RWPE2 (cell line): Measurements from ENCODE around the gene PTPRQ.
"Not testable (repeated sequence)": the region's sequence is repeated elsewhere in the genome, so short reads cannot be mapped to it uniquely, and the experiment has no call there.

ENCODE experiments used
- ATAC-seq: fragments of 200-7000 bp; cut with Tn5 transposase; 3 replicates; pipeline ENCODE4 v1.9.1; 2021; ENCODE audit warnings: low read depth
- DNase-seq: peaks from one replicate; pipeline ENCODE4 v3.0.0-alpha.2; 2020; ENCODE audit warnings: low spot score
- H3K27ac ChIP-seq: fragments of 450-650 bp; 2 replicates; pipeline ENCODE4 v1.5.1; 2017; ENCODE audit warnings: mild to moderate bottlenecking; ENCODE audit not compliant: poor library complexity, severe bottlenecking
- H3K27me3 ChIP-seq: fragments of 250-450 bp; sonication (Bioruptor Pico); 2 replicates; pipeline ENCODE4 v1.5.1; 2021; ENCODE audit warnings: mild to moderate bottlenecking, moderate library complexity; ENCODE audit not compliant: insufficient read depth, poor library complexity, severe bottlenecking
- H3K36me3 ChIP-seq: fragments of 250-450 bp; sonication (Bioruptor Pico); 2 replicates; pipeline ENCODE4 v1.5.1; 2020; ENCODE audit warnings: low read depth, mild to moderate bottlenecking, moderate library complexity
- H3K4me1 ChIP-seq: fragments of 250-450 bp; sonication (Bioruptor Pico); 2 replicates; pipeline ENCODE4 v1.5.1; 2021; ENCODE audit warnings: mild to moderate bottlenecking, moderate library complexity; ENCODE audit not compliant: insufficient read depth, poor library complexity, severe bottlenecking
- H3K4me3 ChIP-seq: fragments of 250-450 bp; sonication (Bioruptor Pico); 2 replicates; pipeline ENCODE4 v1.5.1; 2021; ENCODE audit warnings: mild to moderate bottlenecking, moderate library complexity; ENCODE audit not compliant: severe bottlenecking
- H3K9me3 ChIP-seq: fragments of 250-450 bp; sonication (Bioruptor Pico); 2 replicates; pipeline ENCODE4 v1.5.1; 2021; ENCODE audit warnings: mild to moderate bottlenecking, moderate library complexity; ENCODE audit not compliant: severe bottlenecking
- TF ChIP-seq, protein P1 (sequence below): fragments of 450-650 bp; IDR thresholded peaks from one replicate; pipeline ENCODE4 v1.5.1; 2017; ENCODE audit warnings: mild to moderate bottlenecking, moderate library complexity; ENCODE audit not compliant: poor library complexity, severe bottlenecking

PTPRQ gene

DNA sequence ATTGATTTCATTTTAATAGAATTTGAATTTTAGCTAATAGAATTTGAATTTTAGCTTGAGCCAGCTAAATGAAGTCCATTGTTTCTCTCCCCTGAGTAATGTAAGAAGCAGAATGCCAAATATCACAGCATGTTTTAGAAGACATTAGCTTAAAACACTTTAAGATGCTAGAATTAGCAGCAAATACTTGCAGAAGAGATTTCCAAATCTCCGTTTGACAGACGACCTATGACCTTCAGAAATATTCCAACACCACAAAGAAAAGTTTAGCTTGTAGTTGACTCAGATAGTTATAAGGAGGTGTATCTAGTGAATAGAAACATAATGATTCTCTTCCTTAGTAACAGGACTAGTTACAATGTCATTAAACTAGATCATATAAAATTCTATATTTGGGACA lies 211.7 kb downstream of the PTPRQ start:
- Histone ChIP-seq H3K9me3 (no peaks in the 10 kb centered on the region), H3K4me3 (no peak overlapping the region), H3K27me3 (no peaks in the 10 kb centered on the region), H3K36me3 (no peaks in the 10 kb centered on the region), H3K27ac (no peak overlapping the region), H3K4me1 (no peaks in the 10 kb centered on the region)
- no peak for ATAC-seq
- TF ChIP-seq, protein P1, sequence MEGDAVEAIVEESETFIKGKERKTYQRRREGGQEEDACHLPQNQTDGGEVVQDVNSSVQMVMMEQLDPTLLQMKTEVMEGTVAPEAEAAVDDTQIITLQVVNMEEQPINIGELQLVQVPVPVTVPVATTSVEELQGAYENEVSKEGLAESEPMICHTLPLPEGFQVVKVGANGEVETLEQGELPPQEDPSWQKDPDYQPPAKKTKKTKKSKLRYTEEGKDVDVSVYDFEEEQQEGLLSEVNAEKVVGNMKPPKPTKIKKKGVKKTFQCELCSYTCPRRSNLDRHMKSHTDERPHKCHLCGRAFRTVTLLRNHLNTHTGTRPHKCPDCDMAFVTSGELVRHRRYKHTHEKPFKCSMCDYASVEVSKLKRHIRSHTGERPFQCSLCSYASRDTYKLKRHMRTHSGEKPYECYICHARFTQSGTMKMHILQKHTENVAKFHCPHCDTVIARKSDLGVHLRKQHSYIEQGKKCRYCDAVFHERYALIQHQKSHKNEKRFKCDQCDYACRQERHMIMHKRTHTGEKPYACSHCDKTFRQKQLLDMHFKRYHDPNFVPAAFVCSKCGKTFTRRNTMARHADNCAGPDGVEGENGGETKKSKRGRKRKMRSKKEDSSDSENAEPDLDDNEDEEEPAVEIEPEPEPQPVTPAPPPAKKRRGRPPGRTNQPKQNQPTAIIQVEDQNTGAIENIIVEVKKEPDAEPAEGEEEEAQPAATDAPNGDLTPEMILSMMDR = no peak
- no peak for DNase-seq

DNA sequence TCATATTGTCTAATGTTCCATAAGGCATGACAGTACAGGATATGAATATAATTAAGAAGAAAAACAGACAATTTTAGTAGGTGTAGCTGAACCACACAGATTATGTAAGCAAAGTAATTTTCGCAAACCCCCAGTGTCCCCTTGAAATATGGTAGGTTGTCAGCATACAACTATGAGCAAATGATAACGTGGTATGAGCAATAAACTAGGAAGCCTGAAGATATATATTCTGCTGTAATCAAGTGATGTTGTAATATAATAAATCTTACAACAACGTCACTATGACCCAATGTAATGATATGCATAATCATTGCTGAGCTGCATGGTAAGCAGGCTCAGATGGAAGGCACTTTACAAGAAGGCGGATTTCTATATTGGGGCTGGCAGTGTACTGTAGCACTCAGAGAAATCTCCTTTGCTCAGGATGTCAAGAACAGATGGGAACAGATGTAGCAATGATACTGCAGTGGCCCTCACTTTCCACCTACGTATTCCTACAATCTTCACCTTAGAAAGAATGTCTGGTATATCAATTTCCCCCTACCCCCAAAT lies 215.6 kb downstream of the PTPRQ start:
- no peaks in the 10 kb centered on the region for H3K4me1 ChIP-seq
- ATAC-seq (no peak), DNase-seq (no peak)
- TF ChIP-seq, protein P1 = no peak
- H3K36me3 ChIP-seq = no peaks in the 10 kb centered on the region
- H3K9me3 ChIP-seq = no peaks in the 10 kb centered on the region
- H3K4me3 ChIP-seq = no peak overlapping the region
- no peak overlapping the region for H3K27ac ChIP-seq
- H3K27me3 ChIP-seq = no peaks in the 10 kb centered on the region

DNA sequence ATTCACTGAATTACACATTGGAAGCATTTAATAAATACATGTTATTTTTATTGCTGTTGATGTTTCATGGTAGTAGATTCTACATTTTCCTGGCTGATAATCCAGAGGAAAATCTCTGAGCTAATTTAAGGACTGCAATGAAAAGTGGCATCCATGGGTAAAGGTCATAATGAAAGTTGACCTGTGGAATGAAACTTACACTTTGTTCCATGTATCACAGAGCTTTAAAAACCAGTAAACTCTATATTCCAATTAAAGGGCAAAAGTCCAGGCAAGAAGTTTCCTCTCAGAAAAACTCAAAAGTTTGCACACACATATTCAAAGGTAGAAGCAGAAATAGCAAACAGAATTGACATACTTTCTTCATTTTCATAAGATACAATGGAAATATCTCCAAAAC lies 218.6 kb downstream of the PTPRQ start:
- DNase-seq = no peak
- Histone ChIP-seq H3K4me3 (no peak overlapping the region), H3K4me1 (no peaks in the 10 kb centered on the region), H3K9me3 (no peaks in the 10 kb centered on the region), H3K27ac (no peak overlapping the region), H3K36me3 (no peaks in the 10 kb centered on the region), H3K27me3 (no peaks in the 10 kb centered on the region)
- ATAC-seq = no peak
- TF ChIP-seq, protein P1 = no peak

DNA sequence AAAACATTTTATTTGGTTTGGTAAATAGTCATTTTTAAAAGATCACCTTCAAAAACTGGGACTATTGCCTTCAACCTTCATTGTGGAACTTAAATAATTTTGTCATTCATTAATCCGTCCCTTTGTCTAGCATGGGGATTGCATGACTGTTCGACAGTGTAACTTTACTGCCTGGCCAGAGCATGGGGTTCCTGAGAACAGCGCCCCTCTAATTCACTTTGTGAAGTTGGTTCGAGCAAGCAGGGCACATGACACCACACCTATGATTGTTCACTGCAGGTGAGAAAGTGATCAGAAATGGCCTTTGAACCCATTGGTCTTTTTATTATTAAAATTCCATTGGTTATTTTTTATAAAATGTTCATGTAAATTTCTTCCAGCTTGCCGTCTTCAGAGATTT lies 226.2 kb downstream of the PTPRQ start:
- TF ChIP-seq, protein P1 = no peak
- ATAC-seq = no peak
- H3K4me3 ChIP-seq = no peak overlapping the region
- no peaks in the 10 kb centered on the region for H3K36me3 ChIP-seq
- H3K27ac ChIP-seq = no peak overlapping the region
- H3K9me3 ChIP-seq = no peaks in the 10 kb centered on the region
- H3K4me1 ChIP-seq = no peaks in the 10 kb centered on the region
- DNase-seq = no peak
- no peaks in the 10 kb centered on the region for H3K27me3 ChIP-seq

DNA sequence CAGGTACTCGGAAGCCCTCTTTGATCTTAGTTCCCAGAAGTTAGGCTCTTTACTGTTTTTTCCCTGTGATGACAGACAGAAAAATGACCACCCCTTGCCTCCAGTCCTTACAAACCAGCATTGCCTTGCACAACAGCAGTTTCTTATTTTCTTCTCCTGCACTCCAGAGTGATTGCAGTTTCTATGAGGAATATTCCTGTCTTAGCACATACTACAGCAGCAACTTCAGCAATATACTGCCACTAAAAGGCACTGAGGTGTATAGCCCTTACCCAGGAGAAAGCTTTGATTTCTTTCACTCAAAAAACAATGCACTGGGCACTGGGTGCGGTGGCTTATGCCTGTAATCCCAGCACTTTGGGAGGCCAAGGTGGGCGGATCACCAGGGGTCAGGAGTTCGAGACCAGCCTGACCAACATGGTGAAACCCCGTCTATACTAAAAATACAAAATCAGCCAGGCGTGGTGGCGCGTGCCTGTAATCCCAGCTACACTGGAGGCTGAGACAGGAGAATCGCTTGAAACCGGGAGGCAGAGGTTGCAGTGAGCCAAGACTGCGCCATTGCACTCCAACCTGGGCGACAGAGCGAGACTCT lies 232.1 kb downstream of the PTPRQ start:
- not testable (repeated sequence) for H3K27me3 ChIP-seq, H3K36me3 ChIP-seq, H3K4me3 ChIP-seq, DNase-seq, H3K27ac ChIP-seq, H3K9me3 ChIP-seq, H3K4me1 ChIP-seq
- 0 out of 3 replicates have a peak, but pooled peaks have one; percentile 33 for ATAC-seq
